Embryonic facial prominence (tissue), 1 donor: Measurements from ENCODE around the gene FANCC.

Experiments used
- DNase-seq: peaks from one replicate; pipeline ENCODE4 v3.0.0-alpha.2; 2016; ENCODE audit errors: extremely low spot score

The FANCC gene

DNA sequence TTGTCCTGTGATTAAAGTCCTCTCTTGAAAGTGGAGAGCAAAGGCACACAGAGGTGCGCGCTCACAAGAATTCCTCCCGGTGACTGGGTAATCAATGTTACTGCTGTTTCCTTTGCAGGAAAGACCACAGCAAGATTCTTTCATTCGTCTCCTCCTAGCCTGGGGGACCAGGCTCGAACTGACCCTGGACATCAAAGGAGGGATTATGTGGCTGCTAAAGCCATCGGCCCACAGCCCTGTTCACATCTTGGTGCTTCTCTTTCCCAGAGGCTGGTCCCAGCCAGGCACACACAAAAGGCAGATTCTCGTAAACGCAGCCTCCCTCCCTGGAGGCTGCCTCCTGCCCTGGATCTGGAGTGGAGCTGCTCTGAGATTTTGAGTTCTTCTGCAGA lies 230.9 kb downstream of the FANCC start:
- no peak for DNase-seq

- DNase-seq = no peak
Observed at GRCh38 chr9:95085861-95086563, 231.5 kb downstream of the FANCC start.

DNA sequence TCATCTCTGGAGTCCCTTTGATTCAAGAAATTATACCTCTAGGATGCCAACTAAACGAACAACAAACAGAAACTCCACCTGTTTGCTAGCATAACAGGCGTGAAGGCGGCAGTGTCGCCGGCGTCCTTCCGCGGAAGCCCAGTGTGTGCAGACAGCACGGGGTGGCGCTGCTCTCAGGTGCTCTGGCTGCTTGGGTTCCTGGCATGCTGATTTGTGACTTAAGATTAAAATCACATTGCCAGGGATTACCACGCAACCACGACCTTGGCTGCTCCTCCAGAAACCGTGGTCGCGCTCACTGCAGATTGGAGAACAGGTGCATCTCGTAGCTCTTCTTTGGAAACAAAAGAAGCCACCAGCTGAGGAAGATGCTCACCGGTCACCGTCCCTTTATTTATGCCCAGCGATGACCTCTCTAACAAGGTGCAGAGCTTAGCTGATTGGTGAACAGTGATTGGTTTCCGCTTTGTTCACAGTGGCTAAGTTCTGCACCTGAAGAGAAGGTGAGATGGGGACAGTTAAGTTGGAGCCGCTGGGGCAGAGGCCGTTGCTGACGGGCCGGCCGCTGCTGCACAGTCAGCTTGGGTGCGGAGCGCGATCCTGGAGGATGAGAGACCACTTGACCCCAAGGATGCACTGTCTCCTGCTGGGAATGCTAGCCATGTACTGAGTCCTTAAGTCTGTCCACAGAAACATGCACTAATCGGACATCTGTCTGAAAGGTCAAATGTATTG lies 232.3 kb downstream of the FANCC start:
- no peak for DNase-seq

DNA sequence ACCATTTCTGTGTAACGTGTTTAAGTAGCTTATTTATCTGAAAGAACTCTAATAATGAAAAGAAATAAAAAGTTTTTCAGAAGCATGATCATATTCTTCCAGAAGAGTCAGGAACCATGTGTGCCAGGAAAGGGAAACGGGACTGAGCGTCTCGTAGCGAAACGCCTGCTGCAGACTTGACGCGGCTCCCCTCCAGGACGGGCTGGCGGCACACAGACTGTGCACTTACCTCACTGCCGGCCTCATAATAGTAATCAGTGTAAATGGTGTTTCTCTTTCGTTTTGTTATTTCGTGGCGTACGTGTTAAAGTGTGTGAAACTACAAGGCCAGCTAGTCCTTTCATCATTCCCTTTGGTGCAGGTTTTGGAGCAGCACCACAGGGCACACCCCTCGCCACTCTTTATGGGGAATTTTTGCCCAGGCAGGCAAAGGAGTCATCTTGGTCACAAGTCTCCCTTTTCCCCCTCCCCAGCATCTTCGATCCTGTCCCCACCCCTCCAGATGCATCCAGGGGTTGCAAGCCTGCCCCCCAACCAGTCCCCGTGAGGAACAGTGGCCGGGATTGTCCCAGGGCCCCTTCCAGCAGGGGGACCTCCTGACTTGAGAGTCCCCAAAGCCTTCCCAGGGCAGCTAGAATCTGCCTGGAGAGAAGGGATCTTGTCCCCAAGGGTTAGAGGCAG lies 233.1 kb downstream of the FANCC start:
- no peak for DNase-seq

DNA sequence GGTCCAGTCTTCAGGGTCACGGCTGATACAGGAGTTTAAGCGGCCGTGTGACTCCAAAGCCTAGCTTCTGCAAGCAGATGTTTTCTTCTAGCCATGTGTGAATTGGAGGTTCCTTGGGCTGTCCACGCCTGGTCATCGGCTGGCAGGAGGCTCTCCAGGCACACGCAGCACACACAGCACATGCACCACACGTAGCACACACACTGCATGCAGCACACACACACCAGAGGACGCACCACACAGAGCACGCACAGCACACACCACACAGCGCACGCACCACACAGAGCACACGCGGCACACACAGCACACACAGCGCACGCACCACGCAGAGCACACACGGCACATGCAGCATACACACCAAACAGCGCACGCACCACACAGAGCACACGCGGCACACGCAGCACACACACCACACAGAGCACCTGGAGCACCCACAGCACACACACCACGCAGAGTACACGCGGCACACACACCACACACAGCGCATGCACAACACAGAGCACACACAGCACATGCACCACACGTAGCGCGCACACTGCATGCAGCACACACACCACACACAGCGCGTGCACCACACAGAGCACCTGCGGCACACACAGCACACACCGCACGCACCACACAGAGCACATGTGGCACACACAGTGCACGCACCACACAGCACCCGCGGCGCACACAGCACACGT lies 234.3 kb downstream of the FANCC start:
- DNase-seq = no peak

- no peak for DNase-seq
Observed at GRCh38 chr9:95082401-95083084, 235.0 kb downstream of the FANCC start.

DNA sequence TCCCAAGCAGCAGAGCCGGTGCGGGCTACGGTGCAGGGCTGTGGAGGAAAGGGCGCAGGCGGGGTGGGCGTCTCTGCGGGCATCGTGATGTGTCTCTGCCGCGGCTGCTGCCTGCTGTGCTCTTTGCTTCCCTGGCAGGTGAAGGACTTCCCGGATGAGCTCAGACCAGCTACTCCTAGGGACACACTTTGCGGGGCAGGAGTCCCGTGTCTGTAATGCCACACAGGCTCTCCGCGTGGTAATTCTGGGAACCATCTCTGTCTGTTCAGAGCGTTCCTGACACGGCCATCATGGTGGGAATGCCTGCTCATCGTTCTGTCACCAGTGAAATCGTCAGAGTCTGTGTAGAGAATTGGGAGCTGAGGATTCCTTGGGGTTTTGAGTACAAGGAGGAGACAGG lies 235.5 kb downstream of the FANCC start:
- DNase-seq = no peak

GRCh38 chr9:95080961-95081647 lies 236.4 kb downstream of the FANCC start:
- no peak for DNase-seq

- DNase-seq = no peak
Observed at GRCh38 chr9:95079461-95079860, 238.0 kb downstream of the FANCC start.

- DNase-seq = no peak
Observed at GRCh38 chr9:95078939-95079338, 238.6 kb downstream of the FANCC start.

GRCh38 chr9:95078511-95078910 lies 239.0 kb downstream of the FANCC start:
- DNase-seq = no peak

GRCh38 chr9:95077766-95078370 lies 239.6 kb downstream of the FANCC start:
- DNase-seq = no peak

DNA sequence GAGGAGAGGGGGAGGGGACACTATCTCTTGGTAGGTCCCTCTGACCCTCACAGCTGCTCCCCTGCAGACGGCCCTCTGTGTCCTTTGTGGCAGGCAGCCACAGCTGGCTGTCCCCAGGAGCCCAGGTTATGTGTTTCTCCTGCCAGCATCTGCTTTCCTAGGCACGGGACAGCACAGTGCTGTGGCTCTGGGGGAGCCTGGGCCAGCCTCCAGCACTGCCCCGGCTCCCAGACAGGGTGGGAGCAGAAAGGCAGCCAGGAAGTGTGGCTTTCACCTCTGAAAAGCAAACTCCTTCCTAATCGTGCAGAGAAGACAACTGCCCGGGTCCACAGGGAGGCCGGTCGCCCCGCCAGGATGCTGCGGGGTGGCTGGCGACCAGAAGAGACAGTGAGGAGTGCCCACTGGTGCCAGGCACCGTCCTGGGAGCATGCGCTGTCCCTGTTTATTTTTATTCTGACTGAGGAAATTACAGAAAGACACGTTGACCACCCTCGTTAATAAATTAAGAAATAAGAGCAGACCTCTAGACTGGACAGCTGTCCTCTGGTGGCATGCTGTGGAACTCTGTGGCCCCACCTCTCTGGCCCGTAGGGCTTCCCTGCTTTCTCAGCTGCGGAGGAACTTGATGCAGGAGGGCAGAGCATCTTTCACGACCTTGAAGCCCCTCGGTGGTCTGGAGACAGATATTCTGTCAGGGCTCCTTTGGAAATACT lies 240.3 kb downstream of the FANCC start:
- DNase-seq = no peak

GRCh38 chr9:95076696-95077052 lies 240.8 kb downstream of the FANCC start:
- DNase-seq = no peak

DNA sequence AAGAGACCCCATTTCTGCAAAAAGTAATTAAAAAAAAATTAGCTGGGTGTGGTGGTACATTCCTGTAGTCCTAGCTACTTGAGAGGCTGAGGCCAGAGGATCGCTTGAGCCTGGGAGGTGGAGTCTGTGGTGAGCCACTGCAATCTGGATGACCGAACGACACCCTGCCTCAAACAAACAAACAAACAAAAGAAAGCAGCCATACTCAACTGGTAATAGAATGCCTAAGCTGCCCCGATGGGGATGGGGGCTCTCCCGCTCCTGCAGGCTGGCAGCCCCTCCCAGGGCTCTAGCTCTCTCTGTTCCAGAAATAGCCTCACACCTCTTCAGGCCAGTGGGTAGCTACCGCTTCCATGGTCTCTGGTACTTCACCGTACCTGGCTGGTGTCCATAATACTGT lies 241.8 kb downstream of the FANCC start:
- DNase-seq = no peak

DNA sequence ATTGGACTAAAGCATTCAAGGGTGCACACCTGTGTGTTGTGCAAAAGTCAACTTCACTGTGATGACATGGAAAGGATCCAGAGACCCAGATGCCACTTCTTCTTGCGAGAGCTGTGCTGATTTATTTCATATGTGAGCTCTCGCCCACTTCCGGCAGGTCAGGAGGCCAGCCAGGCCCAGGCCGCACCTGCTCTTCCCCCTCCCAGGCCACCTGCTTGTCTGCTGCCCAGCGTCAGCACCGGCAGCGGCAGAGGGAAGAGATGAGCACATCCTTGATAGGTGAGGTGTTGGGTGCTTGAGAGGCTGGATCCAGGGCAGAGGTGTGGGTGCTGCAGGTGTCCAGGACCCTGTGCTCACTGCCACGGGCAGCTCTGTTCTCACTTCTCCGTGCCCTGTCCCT lies 242.9 kb downstream of the FANCC start:
- no peak for DNase-seq

DNA sequence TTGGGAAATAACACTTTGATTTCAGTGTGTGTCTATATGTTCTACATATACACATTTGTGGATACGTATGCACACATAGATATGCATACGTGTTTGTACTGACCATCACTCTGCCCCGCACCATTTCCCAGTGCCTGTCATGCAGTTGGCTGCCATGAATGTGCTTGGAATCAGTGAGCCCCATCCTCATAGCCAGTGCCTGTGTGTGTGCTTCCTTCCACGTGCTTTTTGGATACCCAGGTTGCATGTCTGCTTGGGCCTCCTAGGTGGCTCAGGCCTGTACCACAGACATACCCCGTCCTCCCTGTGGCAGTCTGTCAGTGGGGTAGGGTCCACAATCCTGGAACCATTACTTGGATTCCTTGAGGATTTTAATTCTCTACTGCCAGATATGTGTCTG lies 243.6 kb downstream of the FANCC start:
- no peak for DNase-seq

DNA sequence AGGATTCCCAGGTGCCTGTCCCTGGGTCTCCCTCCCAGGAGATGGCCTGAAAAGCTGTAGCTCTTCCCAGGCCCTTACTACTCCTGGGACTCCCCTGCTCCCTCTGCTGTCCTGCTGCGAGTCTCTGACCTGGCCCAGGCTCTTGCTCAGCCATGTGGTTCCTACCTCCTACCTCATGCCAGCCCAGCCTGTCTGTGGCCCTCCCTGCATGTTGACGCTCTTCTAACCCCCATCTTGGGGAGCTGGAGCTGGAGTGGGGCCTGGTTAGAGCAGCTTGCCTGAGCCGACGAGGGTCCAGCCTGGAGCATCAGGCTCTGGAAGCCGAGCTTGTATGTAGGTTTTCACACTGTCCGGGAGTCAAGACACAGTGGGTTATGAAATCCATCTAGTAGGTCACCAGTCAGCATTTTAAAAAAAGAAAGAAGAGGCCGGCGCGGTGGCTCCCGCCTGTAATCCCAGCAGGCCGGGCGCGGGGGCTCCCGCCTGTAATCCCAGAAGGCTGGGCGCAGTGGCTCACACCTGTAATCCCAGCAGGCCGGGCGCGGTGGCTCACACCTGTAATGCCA lies 244.4 kb downstream of the FANCC start:
- no peak for DNase-seq

DNA sequence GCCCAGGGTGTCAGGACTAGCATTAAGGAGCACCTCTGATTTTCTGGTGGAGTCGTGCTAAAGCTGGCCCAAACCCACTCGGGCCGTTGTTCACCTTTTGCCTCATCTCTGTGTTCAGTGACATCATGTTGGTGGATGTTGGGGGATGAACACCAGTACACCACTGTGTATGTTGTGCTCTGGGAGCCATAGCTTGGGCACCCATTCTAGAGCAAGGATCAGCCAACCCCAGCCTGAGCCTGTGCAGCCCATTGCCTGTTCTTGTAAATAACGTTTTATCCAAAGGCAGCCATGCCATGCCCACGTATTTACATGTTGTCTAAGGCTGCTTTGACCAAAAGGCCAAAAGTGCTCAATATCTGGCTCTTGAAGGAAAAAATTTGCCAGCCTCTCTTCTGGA lies 245.6 kb downstream of the FANCC start:
- no peak for DNase-seq

DNA sequence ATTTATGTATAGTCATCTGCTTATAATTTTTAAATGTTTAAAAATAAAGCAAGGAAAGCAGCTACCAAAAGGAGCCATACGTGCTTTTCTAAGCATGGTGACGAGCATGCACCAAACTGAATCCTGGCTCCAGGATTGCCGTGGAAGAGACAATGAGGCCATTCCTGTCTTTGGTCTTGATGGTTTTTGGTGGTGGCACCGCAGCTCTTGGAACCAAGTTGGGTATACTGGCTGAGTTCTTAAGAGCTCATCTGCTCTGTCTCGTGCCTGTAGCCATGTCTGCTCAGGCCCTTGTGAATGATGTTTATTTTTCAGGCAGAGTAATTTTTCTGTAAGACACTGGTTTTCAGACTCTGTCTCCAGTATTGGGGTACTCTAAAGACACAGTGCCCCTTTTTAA lies 246.1 kb downstream of the FANCC start:
- no peak for DNase-seq
